Measurements from ENCODE around the gene PRDM16. TPM values are rescaled to one million over a fixed set of nuclear protein-coding genes. Genes with fewer than 3 reads are reported as not detected.

The PRDM16 gene
- polyA plus RNA-seq, 6 donors from 2014 or later = not detected

DNA sequence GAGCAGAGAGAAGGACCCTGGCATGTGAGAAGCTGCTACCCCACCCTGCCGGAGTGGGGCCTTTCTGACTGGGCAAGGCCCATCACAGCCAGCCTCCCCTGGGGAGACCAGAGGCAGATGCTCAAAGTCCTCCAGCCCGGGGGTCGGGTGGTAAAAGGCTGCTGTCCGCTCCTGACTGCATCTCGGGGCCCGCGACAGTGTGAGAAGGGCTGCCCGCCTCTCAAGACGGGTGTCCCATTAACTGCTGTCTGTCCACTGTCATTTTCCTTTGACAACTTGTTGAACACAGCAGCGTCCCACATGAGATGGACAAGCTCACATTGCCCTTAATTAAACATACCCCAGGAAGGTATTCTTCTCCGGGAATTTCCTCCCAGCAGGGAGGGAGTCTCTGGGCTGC, 294.0 kb downstream of the PRDM16 start:
- H3K4me1 Mint-ChIP-seq = no peaks in the 10 kb centered on the region

DNA sequence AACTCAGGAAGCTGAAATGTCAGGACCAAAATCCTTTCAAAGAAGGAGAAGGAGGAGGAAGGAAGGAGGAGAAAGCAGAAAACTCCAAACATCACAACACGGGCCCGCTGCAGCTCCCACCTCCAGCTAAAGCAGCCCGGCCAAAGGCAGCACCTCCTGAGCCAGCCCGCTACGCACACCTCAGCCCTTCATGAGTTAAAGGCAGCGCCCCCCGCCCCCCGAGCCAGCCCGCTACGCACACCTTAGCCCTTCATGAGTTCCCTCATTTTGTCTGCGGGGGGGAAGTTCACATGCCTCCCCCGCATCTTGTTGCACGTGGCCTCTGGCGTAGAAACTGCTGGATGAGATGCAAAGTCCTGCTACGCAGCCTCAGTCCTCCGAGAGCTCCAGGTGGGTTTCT, 294.8 kb downstream of the PRDM16 start:
- no peaks in the 10 kb centered on the region for H3K9me3 Mint-ChIP-seq
- ATAC-seq (ENCODE audit: low read depth in 2 of 2) (no peak), DNase-seq (no peak)
- no peaks in the 10 kb centered on the region for H3K36me3 Mint-ChIP-seq
- H3K27ac Mint-ChIP-seq = no peak overlapping the region
- H3K4me1 Mint-ChIP-seq = no peaks in the 10 kb centered on the region
- peaks cover 0 to 27% (median 15%) of the 10 kb centered on the region in 3 donors for H3K27me3 Mint-ChIP-seq
- H3K4me3 Mint-ChIP-seq = no peak overlapping the region

More for the DNA sequence above, 294.0 kb downstream of the PRDM16 start:
- Mint-ChIP-seq H3K9me3 (no peaks in the 10 kb centered on the region), H3K4me3 (no peak overlapping the region), H3K27ac (no peak overlapping the region), H3K27me3 (peaks cover 0 to 27% (median 15%) of the 10 kb centered on the region in 3 donors), H3K36me3 (no peaks in the 10 kb centered on the region)
- ATAC-seq (ENCODE audit: low read depth in 2 of 2) (no peak), DNase-seq (no peak)

DNA sequence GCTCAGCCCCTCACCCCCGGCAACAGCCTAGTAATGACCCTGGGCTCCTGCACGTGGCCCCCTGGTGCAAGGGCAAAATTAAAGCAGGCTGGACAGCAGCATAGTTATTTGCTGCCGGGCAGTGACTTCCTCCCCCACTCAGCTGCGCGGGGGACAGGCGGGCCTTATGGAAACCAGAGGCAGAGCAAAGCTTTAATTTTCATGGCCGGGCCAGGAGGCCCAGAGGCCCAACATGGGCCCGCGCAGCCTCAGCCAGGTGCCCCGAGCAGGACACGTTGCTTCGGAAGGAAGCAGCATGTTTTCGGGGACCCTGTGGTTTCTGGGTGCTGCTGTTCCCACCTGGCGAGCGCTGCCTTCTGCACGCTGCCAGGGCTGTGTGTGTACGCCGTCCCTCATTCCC, 295.5 kb downstream of the PRDM16 start:
- no peaks in the 10 kb centered on the region for H3K4me1 Mint-ChIP-seq
- ATAC-seq (ENCODE audit: low read depth in 2 of 2) = no peak
- no peak overlapping the region for H3K4me3 Mint-ChIP-seq
- H3K36me3 Mint-ChIP-seq = no peaks in the 10 kb centered on the region
- H3K27me3 Mint-ChIP-seq = peaks cover 0 to 27% (median 15%) of the 10 kb centered on the region in 3 donors
- no peak for DNase-seq
- no peak overlapping the region for H3K27ac Mint-ChIP-seq
- no peaks in the 10 kb centered on the region for H3K9me3 Mint-ChIP-seq

DNA sequence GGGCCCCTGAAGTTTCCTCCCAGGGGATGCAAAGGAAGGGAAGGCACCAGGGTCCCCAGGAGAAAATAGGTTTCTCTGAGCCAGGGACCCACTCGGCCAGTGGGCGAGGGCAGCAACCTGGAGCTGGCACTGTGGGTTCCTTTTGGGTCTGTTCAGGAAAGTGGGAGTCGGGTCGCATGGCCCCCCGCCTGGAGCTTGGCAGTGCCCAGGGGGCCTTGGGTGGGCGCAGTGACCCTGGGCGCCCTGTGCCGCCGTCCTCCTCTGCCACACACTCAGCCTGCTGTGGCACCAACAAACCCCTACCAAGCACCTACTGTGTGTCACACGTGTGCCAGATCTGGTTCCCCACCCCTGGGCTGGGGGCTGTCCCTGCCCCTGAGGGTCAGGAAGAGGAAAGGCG, 296.0 kb downstream of the PRDM16 start:
- Mint-ChIP-seq H3K36me3 (no peaks in the 10 kb centered on the region), H3K27me3 (peaks cover 0 to 27% (median 15%) of the 10 kb centered on the region in 3 donors), H3K4me3 (no peak overlapping the region), H3K27ac (no peak overlapping the region), H3K9me3 (no peaks in the 10 kb centered on the region), H3K4me1 (no peaks in the 10 kb centered on the region)
- ATAC-seq (ENCODE audit: low read depth in 2 of 2) (no peak), DNase-seq (no peak)

DNA sequence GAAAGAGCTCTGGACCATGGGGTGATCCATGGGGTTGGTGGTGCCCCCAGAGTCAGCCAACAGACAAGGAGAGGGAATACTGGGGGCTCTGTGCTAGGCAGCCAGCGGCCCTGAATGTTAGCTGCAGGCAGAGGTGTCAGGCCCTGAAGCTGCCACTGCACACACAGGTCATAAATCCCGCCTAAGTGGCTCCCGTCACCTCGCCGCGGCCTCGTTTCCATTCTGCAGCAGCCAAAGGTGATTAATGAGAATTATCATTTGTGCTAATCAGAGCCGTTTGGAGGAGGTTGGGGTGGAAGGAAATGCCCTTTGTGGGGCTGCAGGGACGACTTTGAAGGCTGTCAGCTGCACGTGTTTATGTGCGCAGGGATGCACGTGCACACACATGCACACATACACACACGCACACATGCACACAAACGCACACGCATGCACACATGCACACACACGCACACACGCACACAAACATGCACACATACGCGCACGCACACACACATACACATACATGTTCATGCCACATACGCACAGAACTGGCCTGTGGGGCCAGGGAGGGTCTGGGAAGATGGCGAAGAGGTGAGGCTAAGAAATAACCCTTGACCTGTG, 296.6 kb downstream of the PRDM16 start:
- no peak for DNase-seq
- H3K36me3 Mint-ChIP-seq = no peaks in the 10 kb centered on the region

DNA sequence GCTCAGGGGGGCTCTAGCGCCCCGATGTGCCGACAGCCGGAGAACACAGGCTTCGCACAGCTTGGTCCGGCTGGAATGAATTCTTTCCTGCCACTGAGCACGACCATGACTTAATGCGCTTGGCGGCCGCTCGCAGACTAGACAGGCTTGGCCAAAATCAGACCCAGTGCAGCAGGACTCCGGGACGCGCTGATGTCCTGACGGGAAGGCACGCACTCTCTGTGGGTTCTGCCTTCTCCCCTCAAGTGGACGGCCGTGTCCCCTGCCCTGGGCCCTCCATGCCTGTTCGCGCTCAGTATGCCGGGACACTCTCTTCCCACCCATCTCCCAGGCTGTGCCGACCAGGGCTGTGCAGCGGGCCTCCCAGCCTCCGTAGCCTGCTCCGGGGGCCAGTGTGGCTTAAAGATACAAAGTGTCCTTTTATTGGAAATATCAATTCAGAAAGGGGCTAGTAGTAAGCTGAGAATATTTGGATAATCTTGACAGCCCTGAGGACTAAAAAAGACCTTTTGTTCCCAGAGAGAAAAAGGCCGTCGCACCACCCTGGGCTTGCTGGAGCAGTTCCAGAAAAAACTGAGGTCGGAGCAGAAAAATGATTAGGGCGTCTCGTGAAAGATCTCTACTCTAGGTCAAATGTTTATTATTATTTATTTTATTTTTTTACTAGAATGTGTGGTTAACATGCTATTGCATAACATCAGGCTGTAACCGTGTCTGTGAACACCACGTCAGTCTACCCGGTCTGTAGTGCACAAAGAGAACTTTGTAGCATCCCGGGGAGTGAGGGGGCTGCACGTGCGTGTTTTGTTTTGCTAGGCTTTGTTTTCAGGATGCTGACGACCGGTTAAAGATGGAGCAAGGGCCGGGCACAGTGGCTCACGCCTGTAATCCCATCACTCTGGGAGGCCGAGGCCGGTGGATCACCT, 297.4 kb downstream of the PRDM16 start:
- peaks cover 0 to 8% (median 0%) of the 10 kb centered on the region in 7 donors for H3K9me3 Mint-ChIP-seq
- no peaks in the 10 kb centered on the region for H3K36me3 Mint-ChIP-seq

More for the DNA sequence above, 296.6 kb downstream of the PRDM16 start:
- ATAC-seq (ENCODE audit: low read depth in 2 of 2) = no peak
- Mint-ChIP-seq H3K27me3 (peaks cover 0 to 28% (median 17%) of the 10 kb centered on the region in 3 donors), H3K4me1 (no peaks in the 10 kb centered on the region), H3K4me3 (no peak overlapping the region), H3K27ac (no peak overlapping the region), H3K9me3 (peaks cover 0 to under 1% (median 0%) of the 10 kb centered on the region in 7 donors)

DNA sequence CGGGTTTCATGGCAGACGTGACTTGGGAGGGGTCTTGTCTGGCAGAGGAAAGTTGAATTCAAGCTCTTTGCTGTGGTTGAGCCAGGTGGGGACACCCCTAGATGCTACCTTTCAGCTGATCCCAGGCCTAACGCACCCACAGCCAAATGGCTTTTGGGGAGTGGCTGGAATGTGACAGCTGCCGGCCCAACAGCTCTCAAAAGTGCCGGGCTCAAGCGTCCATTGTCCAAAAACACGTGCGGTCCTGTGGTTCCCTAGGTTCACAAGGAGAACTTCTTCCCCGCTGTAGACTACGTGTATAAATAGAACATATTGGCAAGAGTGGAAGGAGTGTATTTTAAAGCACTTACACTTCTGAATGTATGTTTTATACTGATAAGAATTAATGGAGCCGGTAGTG, 298.4 kb downstream of the PRDM16 start:
- peaks cover 0 to 31% (median 16%) of the 10 kb centered on the region in 3 donors for H3K27me3 Mint-ChIP-seq
- no peak for DNase-seq
- peaks cover 0 to 8% (median 0%) of the 10 kb centered on the region in 7 donors for H3K9me3 Mint-ChIP-seq
- H3K36me3 Mint-ChIP-seq = no peaks in the 10 kb centered on the region
- no peak overlapping the region for H3K27ac Mint-ChIP-seq
- H3K4me3 Mint-ChIP-seq = no peak overlapping the region
- no peaks in the 10 kb centered on the region for H3K4me1 Mint-ChIP-seq
- no peak for ATAC-seq (ENCODE audit: low read depth in 2 of 2)

More for the DNA sequence above, 297.4 kb downstream of the PRDM16 start:
- no peak for DNase-seq
- peaks cover 0 to 34% (median 22%) of the 10 kb centered on the region in 3 donors for H3K27me3 Mint-ChIP-seq
- no peak overlapping the region for H3K4me3 Mint-ChIP-seq
- no peak for ATAC-seq (ENCODE audit: low read depth in 2 of 2)
- H3K27ac Mint-ChIP-seq = no peak overlapping the region
- no peaks in the 10 kb centered on the region for H3K4me1 Mint-ChIP-seq

DNA sequence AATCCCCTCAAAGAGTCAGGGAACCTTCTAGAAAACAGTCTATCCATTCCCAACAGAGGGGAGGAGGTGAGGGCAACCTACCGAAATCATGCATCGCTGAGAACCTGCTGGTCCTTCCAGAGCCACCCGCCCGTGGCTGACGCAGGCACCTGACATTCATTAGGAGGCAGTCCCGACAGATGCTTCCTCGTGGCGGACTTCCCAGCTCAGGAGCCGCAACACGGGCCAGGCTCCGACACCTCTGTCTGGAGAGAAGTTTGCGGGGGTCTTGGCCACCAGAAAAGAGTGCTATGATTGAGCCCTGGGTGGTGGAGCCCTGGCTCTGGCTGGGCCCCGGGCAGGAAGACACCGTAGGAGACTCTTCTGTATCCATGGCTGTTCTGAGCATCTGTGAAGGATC, 299.1 kb downstream of the PRDM16 start:
- Mint-ChIP-seq H3K4me1 (no peaks in the 10 kb centered on the region), H3K4me3 (no peak overlapping the region), H3K9me3 (peaks cover 0 to 8% (median 0%) of the 10 kb centered on the region in 7 donors), H3K27ac (no peak overlapping the region), H3K36me3 (no peaks in the 10 kb centered on the region), H3K27me3 (peaks cover 0 to 34% (median 14%) of the 10 kb centered on the region in 3 donors)
- ATAC-seq (ENCODE audit: low read depth in 2 of 2) (no peak), DNase-seq (no peak)

DNA sequence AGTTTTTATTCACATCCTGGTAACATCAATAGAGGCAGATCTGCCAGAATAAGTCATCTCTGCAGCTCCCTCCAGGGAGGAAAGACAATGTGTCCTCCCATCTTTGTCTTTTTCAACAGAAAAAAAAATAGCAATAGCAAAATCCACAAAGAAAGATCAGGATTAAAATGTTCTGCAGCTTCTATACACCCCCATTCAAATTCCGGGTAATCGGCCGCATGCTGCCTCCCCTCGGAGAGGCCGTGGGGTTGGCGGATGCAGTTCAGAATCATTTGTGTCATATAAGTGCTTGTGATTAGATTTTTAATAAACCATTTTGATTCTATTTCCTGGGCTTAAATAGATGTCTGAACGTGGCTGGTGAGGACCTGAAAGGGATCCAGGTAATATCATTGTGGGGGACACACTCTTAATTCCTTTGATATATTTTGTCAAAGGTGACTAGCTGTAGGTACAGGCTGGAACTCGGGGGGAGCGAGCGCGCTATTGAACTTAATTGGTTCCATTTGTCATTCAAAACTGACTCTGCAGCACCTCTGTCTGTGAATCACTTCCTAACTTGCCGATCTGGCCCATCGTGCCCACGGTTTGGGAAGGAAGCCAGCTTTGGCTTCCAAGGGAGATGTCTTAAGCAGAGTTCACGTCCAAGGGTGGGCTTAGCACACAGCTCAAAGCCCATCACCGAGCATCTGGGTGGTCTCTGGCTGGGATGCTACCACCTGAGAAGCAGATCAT, 299.9 kb downstream of the PRDM16 start:
- H3K27ac Mint-ChIP-seq = no peak overlapping the region
- H3K27me3 Mint-ChIP-seq = peaks cover 0 to 29% (median 14%) of the 10 kb centered on the region in 3 donors
- no peak for ATAC-seq (ENCODE audit: low read depth in 2 of 2)
- H3K36me3 Mint-ChIP-seq = no peaks in the 10 kb centered on the region
- H3K4me3 Mint-ChIP-seq = no peak overlapping the region
- H3K4me1 Mint-ChIP-seq = no peaks in the 10 kb centered on the region
- no peak for DNase-seq
- H3K9me3 Mint-ChIP-seq = peaks cover 0 to 8% (median 0%) of the 10 kb centered on the region in 7 donors

DNA sequence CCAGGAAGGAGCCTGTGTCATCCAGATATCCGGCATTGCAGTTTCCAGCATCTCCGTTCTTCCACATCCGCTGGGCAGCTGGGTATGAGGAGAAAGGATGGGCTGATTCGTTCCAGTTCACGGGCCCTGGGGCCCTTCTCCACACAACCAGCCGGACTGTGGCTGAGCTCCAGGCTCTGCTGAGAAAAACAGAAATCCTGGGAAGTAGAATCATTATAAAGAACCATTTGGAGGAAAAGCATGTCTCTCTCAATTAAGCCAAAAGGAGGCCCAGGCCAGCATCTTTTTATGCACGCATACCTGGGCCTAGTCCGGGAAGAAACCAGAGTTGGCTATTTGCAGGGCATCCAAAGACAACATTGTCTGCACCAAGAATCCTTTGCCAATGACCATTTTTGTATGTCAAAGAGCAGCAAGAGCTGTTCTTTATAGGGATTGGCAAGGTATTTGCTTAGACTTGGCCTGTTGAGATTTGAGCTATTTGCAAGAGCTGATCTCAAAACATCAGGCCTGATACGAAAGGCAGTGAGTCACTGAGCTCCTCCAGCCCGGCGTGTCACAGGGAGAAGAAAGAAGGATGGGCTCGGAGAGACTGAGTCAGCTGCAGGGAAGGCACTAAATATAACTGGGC, 300.6 kb downstream of the PRDM16 start:
- Mint-ChIP-seq H3K4me1 (no peaks in the 10 kb centered on the region), H3K27ac (peak overlapping the region in 1 of 6 donors; percentile 32), H3K9me3 (peaks cover 0 to 8% (median 0%) of the 10 kb centered on the region in 7 donors), H3K36me3 (no peaks in the 10 kb centered on the region), H3K27me3 (peaks cover 0 to 26% (median 14%) of the 10 kb centered on the region in 3 donors), H3K4me3 (no peak overlapping the region)
- ATAC-seq (ENCODE audit: low read depth in 2 of 2) (no peak), DNase-seq (no peak)

DNA sequence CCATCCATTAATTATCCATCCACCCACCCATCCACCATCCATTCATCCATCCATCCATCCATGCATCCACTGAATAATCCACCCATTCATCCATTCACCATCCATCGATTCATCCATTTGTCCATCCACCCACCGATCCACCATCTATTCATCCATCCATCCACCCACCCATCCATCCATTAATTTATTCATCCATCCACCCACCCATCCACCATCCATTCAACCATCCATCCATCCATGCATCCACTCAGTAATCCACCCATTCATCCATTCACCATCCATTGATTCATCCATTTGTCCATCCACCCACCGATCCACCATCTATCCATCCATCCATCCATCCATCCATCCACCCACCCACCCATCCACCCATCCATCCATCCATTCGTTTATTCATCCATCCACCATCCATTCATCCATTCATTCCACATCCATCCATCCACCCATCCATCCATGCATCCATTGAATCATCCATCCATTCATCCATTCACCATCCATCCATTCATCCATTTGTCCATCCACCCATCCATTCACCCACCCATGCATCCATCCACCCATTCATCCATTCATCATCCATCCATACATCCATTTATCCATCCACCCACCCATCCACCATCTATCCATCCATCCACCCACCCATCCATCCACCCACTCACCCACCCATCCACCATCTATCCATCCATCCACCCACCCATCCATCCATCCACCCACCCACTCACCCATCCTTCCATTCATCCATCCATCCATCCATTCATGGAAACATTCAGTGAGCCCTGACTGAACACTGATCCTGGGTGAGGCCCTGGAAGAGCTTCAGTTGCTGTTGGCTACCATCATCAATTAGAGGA, 302.1 kb downstream of the PRDM16 start:
- Mint-ChIP-seq H3K4me1 (no peaks in the 10 kb centered on the region), H3K27ac (no peak overlapping the region)

DNA sequence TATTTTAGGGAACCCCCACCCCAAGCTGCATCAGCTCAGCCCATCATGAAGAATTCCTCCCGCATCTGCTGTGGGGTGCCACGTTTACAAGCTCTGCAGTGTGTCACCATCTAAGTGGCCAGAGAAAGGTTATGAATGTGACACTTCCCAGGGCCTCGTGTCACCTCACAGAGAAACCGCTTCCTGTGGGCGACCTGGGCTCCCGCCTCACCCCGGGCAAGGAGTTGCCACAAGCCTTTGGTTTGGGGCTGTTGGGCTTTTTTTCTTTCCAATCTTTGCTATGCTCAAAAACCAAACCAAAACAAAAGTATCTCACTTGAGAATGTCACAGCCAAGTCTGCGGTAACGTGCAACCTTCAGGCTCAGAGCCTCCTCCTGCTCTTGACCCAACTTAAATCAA, 303.3 kb downstream of the PRDM16 start:
- Mint-ChIP-seq H3K4me1 (no peaks in the 10 kb centered on the region), H3K9me3 (peaks cover 0 to 8% (median 0%) of the 10 kb centered on the region in 7 donors)

More for the DNA sequence above, 302.1 kb downstream of the PRDM16 start:
- Mint-ChIP-seq H3K36me3 (no peaks in the 10 kb centered on the region), H3K9me3 (peaks cover 0 to 8% (median 0%) of the 10 kb centered on the region in 7 donors), H3K4me3 (no peak overlapping the region), H3K27me3 (peaks cover 0 to 27% (median 19%) of the 10 kb centered on the region in 3 donors)
- DNase-seq (no peak), ATAC-seq (ENCODE audit: low read depth in 2 of 2) (no peak)

More for the DNA sequence above, 303.3 kb downstream of the PRDM16 start:
- DNase-seq = no peak
- H3K27me3 Mint-ChIP-seq = peaks cover 0 to 27% (median 19%) of the 10 kb centered on the region in 3 donors
- H3K36me3 Mint-ChIP-seq = no peaks in the 10 kb centered on the region
- H3K4me3 Mint-ChIP-seq = no peak overlapping the region
- ATAC-seq (ENCODE audit: low read depth in 2 of 2) = no peak
- no peak overlapping the region for H3K27ac Mint-ChIP-seq

All from naive B cell (primary cell).